ENCODE data around the gene LDB1. TPM values are rescaled to one million over a fixed set of nuclear protein-coding genes. Genes with fewer than 3 reads are reported as not detected.
A peak's percentile ranks its signal among the peaks of the same experiment; 100 is the strongest.

Gene LDB1
- total and polyA plus RNA-seq, 10 of the 15 experiments (the other 5 are each of a cell fraction or from before 2014, with no cell fraction given), result 1.7 to 71.5 (median 36.9) TPM

DNA sequence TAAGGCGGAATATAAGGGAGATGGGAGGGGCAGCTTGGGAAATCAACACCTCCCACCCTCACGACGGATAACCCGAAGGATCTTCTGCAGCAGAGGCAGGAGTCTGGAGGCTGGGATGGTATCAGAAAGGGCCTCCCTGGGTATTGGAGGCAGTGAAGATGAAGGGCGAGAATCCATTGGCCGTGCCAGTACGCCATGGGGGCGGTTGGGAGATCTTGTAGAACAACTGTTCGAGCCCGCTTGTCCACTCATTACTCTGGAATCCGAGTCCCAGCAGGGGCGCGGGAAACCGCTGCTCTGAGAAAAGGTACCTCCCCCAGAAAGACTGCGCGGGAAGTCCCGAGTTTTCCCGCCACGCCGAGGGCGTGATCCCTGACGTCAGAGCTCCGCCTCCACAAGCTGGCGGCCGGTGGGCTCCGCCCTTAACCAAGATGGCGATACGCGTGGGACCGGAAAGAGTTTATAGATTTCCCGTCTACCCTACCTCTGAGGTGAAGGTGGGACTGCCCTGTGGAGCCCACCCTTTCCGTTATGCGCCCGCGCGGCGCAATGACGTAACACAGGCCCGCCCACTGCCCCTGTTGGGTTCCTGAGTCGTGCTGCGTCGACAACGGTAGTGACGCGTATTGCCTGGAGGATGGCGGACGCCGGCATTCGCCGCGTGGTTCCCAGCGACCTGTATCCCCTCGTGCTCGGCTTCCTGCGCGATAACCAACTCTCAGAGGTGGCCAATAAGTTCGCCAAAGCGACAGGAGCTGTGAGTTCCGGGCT lies 31.8 kb upstream of the LDB1 start, which contains the start of gene NOLC1 (continued):
- TF ChIP-seq, protein P1, sequence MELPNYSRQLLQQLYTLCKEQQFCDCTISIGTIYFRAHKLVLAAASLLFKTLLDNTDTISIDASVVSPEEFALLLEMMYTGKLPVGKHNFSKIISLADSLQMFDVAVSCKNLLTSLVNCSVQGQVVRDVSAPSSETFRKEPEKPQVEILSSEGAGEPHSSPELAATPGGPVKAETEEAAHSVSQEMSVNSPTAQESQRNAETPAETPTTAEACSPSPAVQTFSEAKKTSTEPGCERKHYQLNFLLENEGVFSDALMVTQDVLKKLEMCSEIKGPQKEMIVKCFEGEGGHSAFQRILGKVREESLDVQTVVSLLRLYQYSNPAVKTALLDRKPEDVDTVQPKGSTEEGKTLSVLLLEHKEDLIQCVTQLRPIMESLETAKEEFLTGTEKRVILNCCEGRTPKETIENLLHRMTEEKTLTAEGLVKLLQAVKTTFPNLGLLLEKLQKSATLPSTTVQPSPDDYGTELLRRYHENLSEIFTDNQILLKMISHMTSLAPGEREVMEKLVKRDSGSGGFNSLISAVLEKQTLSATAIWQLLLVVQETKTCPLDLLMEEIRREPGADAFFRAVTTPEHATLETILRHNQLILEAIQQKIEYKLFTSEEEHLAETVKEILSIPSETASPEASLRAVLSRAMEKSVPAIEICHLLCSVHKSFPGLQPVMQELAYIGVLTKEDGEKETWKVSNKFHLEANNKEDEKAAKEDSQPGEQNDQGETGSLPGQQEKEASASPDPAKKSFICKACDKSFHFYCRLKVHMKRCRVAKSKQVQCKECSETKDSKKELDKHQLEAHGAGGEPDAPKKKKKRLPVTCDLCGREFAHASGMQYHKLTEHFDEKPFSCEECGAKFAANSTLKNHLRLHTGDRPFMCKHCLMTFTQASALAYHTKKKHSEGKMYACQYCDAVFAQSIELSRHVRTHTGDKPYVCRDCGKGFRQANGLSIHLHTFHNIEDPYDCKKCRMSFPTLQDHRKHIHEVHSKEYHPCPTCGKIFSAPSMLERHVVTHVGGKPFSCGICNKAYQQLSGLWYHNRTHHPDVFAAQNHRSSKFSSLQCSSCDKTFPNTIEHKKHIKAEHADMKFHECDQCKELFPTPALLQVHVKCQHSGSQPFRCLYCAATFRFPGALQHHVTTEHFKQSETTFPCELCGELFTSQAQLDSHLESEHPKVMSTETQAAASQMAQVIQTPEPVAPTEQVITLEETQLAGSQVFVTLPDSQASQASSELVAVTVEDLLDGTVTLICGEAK (IDR thresholded peaks at IDR 0.05; ENCODE audit: borderline replicate concordance), result peak; percentile 94
- TF ChIP-seq SPI1 (IDR thresholded peaks at IDR 0.05; ENCODE audit: borderline replicate concordance, insufficient read depth, low read depth, low read length) (0 out of 2 replicates have a peak, but pooled peaks have one; percentile 9), NFYB (IDR thresholded peaks at IDR 0.05; ENCODE audit: insufficient read depth, low read depth, low read length) (no peak), TBL1XR1 (IDR thresholded peaks at IDR 0.05; ENCODE audit: low read depth, low read length) (no peak; the same call in 1 of the 2 replicates), KLF5 (IDR thresholded peaks at IDR 0.05; ENCODE audit: partially characterized antibody) (peak; percentile 94), NR2F1 (conservative IDR thresholded peaks at IDR 0.05) (peak; percentile 63; the same call in 1 of the 2 replicates), CHD2 (IDR thresholded peaks at IDR 0.05; ENCODE audit: borderline replicate concordance, low read depth, low read length) (peak; percentile 70), NR2C2 (IDR thresholded peaks at IDR 0.05; ENCODE audit: borderline replicate concordance, control insufficient read depth, insufficient read length, low read depth) (no peak), HDAC2 (IDR thresholded peaks at IDR 0.05) (no peak), CEBPB (IDR thresholded peaks at IDR 0.05; ENCODE audit: borderline replicate concordance in 1 of 2, low read depth in 2 of 2, low read length in 2 of 2) (no peak), ATF7 (IDR thresholded peaks at IDR 0.05; ENCODE audit: low read depth) (peak; percentile 98), FOXM1 (IDR thresholded peaks at IDR 0.05; ENCODE audit: low read depth, low read length) (peak; percentile 51; the same call in 1 of the 2 replicates), RFX5 (IDR thresholded peaks at IDR 0.05; ENCODE audit: low read depth, low read length) (peak; percentile 54; the same call in 1 of the 2 replicates)
- TF ChIP-seq, protein P2, sequence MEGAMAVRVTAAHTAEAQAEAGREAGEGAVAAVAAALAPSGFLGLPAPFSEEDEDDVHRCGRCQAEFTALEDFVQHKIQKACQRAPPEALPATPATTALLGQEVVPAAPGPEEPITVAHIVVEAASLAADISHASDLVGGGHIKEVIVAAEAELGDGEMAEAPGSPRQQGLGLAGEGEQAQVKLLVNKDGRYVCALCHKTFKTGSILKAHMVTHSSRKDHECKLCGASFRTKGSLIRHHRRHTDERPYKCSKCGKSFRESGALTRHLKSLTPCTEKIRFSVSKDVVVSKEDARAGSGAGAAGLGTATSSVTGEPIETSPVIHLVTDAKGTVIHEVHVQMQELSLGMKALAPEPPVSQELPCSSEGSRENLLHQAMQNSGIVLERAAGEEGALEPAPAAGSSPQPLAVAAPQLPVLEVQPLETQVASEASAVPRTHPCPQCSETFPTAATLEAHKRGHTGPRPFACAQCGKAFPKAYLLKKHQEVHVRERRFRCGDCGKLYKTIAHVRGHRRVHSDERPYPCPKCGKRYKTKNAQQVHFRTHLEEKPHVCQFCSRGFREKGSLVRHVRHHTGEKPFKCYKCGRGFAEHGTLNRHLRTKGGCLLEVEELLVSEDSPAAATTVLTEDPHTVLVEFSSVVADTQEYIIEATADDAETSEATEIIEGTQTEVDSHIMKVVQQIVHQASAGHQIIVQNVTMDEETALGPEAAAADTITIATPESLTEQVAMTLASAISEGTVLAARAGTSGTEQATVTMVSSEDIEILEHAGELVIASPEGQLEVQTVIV (IDR thresholded peaks at IDR 0.05; ENCODE audit: borderline replicate concordance, partially characterized antibody), result peak; percentile 40
- TF ChIP-seq, protein P3, sequence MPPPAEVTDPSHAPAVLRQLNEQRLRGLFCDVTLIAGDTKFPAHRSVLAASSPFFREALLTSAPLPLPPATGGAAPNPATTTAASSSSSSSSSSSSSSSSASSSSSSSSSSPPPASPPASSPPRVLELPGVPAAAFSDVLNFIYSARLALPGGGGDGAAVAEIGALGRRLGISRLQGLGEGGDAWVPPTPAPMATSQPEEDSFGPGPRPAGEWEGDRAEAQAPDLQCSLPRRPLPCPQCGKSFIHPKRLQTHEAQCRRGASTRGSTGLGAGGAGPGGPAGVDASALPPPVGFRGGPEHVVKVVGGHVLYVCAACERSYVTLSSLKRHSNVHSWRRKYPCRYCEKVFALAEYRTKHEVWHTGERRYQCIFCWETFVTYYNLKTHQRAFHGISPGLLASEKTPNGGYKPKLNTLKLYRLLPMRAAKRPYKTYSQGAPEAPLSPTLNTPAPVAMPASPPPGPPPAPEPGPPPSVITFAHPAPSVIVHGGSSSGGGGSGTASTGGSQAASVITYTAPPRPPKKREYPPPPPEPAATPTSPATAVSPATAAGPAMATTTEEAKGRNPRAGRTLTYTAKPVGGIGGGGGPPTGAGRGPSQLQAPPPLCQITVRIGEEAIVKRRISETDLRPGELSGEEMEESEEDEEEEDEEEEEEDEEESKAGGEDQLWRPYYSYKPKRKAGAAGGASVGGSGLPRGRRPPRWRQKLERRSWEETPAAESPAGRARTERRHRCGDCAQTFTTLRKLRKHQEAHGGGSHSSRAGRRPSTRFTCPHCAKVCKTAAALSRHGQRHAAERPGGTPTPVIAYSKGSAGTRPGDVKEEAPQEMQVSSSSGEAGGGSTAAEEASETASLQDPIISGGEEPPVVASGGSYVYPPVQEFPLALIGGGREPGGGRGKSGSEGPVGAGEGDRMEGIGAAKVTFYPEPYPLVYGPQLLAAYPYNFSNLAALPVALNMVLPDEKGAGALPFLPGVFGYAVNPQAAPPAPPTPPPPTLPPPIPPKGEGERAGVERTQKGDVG (CRISPR knock-in tag; IDR thresholded peaks at IDR 0.05), result no peak
- TF ChIP-seq, protein P4, sequence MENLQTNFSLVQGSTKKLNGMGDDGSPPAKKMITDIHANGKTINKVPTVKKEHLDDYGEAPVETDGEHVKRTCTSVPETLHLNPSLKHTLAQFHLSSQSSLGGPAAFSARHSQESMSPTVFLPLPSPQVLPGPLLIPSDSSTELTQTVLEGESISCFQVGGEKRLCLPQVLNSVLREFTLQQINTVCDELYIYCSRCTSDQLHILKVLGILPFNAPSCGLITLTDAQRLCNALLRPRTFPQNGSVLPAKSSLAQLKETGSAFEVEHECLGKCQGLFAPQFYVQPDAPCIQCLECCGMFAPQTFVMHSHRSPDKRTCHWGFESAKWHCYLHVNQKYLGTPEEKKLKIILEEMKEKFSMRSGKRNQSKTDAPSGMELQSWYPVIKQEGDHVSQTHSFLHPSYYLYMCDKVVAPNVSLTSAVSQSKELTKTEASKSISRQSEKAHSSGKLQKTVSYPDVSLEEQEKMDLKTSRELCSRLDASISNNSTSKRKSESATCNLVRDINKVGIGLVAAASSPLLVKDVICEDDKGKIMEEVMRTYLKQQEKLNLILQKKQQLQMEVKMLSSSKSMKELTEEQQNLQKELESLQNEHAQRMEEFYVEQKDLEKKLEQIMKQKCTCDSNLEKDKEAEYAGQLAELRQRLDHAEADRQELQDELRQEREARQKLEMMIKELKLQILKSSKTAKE (IDR thresholded peaks at IDR 0.05; ENCODE audit: low read depth, poor library complexity, severe bottlenecking), result peak; percentile 27

Measured in GM12878 (cell line).